Measurements from ENCODE around the gene FAM83B. TPM values are rescaled to one million over a fixed set of nuclear protein-coding genes. Genes with fewer than 3 reads are reported as not detected.

The FAM83B gene
- polyA plus RNA-seq, 1 of the 3 experiments (the other 2 are of a cell fraction): not detected

GRCh38 chr6:54897462-54898189 is 51.1 kb downstream of the FAM83B start:
- CTCF ChIA-PET: no interaction called here
- no peak overlapping the region for H3K27ac ChIP-seq (ENCODE audit: low read depth in 2 of 2, low read length in 1 of 2)
- no peaks in the 10 kb centered on the region for H3K9me2 ChIP-seq
- no peak for DNase-seq
- H3K79me2 ChIP-seq (ENCODE audit: insufficient read depth): no peaks in the 10 kb centered on the region
- no peaks in the 10 kb centered on the region for H3K9me3 ChIP-seq
- TF ChIP-seq TEAD4 (IDR thresholded peaks at IDR 0.05; ENCODE audit: borderline replicate concordance, insufficient read depth) (no peak), MEF2A (IDR thresholded peaks at IDR 0.05; ENCODE audit: borderline replicate concordance, low read depth) (no peak), CTCF (IDR thresholded peaks at IDR 0.05) (no peak), EP300 (IDR thresholded peaks at IDR 0.05; ENCODE audit: borderline replicate concordance in 1 of 2, low read depth in 1 of 2, low read length in 1 of 2) (no peak), RXRA (IDR thresholded peaks at IDR 0.05; ENCODE audit: borderline replicate concordance, low read depth) (no peak), ZBTB33 (IDR thresholded peaks at IDR 0.05; ENCODE audit: borderline replicate concordance, low read depth) (no peak), JUND (IDR thresholded peaks at IDR 0.05) (no peak), NFIC (IDR thresholded peaks at IDR 0.05; ENCODE audit: borderline replicate concordance) (no peak), RFX5 (IDR thresholded peaks at IDR 0.05; ENCODE audit: low read length) (no peak), TCF12 (IDR thresholded peaks at IDR 0.05) (no peak)
- no peaks in the 10 kb centered on the region for H3F3A ChIP-seq (replicated peaks; ENCODE audit: insufficient read depth)
- no peak overlapping the region for H2AFZ ChIP-seq (ENCODE audit: low read depth)
- POLR2A ChIA-PET: no interaction called here
- H3K4me3 ChIP-seq (ENCODE audit: low read depth in 2 of 2, low read length in 1 of 2): no peak overlapping the region
- H3K9ac ChIP-seq: no peak overlapping the region
- H3K36me3 ChIP-seq (replicated peaks in 1 of 2; ENCODE audit: control insufficient read depth in 1 of 2, insufficient read depth in 2 of 2, low read length in 1 of 2): no peaks in the 10 kb centered on the region
- no peaks in the 10 kb centered on the region for H3K4me1 ChIP-seq (ENCODE audit: control insufficient read depth in 1 of 2, insufficient read depth in 2 of 2, low read depth in 1 of 2, low read length in 1 of 2)
- WGBS (ENCODE audit: low lambda C conversion rate): 4% methylated on average over 2 of the region's 2 CpGs
- no peaks in the 10 kb centered on the region for H3K27me3 ChIP-seq (ENCODE audit: insufficient read depth)
- no peak overlapping the region for H3K4me2 ChIP-seq
- no peaks in the 10 kb centered on the region for H4K20me1 ChIP-seq (ENCODE audit: insufficient read depth)

- Histone ChIP-seq H3K27me3 (ENCODE audit: insufficient read depth) (no peaks in the 10 kb centered on the region), H3K79me2 (ENCODE audit: insufficient read depth) (no peaks in the 10 kb centered on the region), H3K4me3 (ENCODE audit: low read depth in 2 of 2, low read length in 1 of 2) (no peak overlapping the region), H4K20me1 (ENCODE audit: insufficient read depth) (no peaks in the 10 kb centered on the region), H3K27ac (ENCODE audit: low read depth in 2 of 2, low read length in 1 of 2) (no peak overlapping the region), H2AFZ (ENCODE audit: low read depth) (no peak overlapping the region), H3K9me2 (no peaks in the 10 kb centered on the region), H3F3A (replicated peaks; ENCODE audit: insufficient read depth) (no peaks in the 10 kb centered on the region), H3K9me3 (no peaks in the 10 kb centered on the region), H3K4me2 (no peak overlapping the region), H3K9ac (no peak overlapping the region), H3K4me1 (ENCODE audit: control insufficient read depth in 1 of 2, insufficient read depth in 2 of 2, low read depth in 1 of 2, low read length in 1 of 2) (no peaks in the 10 kb centered on the region), H3K36me3 (replicated peaks in 1 of 2; ENCODE audit: control insufficient read depth in 1 of 2, insufficient read depth in 2 of 2, low read length in 1 of 2) (no peaks in the 10 kb centered on the region)
- ChIA-PET POLR2A (no interaction called here), CTCF (interaction anchor here (1.0 kb wide), 1 partner anchor 20 kb away, joined by 4 read pairs; no protein-coding TSS in a partner anchor)
- DNase-seq: no peak
- TF ChIP-seq SMC3 (IDR thresholded peaks at IDR 0.05; ENCODE audit: low read depth, low read length) (no peak), IRF3 (IDR thresholded peaks at IDR 0.05; ENCODE audit: low read depth, low read length) (no peak), RXRA (IDR thresholded peaks at IDR 0.05; ENCODE audit: borderline replicate concordance, low read depth) (no peak), CTCF (IDR thresholded peaks at IDR 0.05) (no peak), EP300 (IDR thresholded peaks at IDR 0.05; ENCODE audit: borderline replicate concordance in 1 of 2, low read depth in 1 of 2, low read length in 1 of 2) (no peak), ELF1 (IDR thresholded peaks at IDR 0.05) (no peak), GATA2 (CRISPR knock-in tag; IDR thresholded peaks at IDR 0.05) (no peak)
- WGBS (ENCODE audit: low lambda C conversion rate): 5% methylated on average over 3 of the region's 3 CpGs
Measured at GRCh38 chr6:54898767-54899166, 52.2 kb downstream of the FAM83B start.

All from SK-N-SH (cell line).